GM12878 (cell line): ENCODE measurements around the gene OSBPL5. TPM values are rescaled to one million over a fixed set of nuclear protein-coding genes. Genes with fewer than 3 reads are reported as not detected.

Experiments
- ATAC-seq: fragments of 200-7000 bp; cut with Tn5 transposase; 3 replicates; pipeline ENCODE4 v1.9.1; 2020; ENCODE audit warnings: mild to moderate bottlenecking, moderate library complexity
- BruUV-seq: library from RNA; stranded (reverse); fragments of 400-500 nt; replicated peaks from 2 replicates; lab custom pipeline; 2021; lab: Mats Ljungman, UMichigan
- CTCF ChIA-PET: fragments of 300-600 bp; sonication (Branson Sonifier 250); formaldehyde crosslinking; extraction: SDS; loops from one replicate; lab custom pipeline; 2021; ENCODE audit warnings: inconsistent platforms; lab: Yijun Ruan, JAX
- POLR2A ChIA-PET: fragments of 350-600 bp; formaldehyde crosslinking; extraction: SDS; loops from one replicate; lab custom pipeline; 2021; ENCODE audit warnings: inconsistent platforms; lab: Charles Lee
- RAD21 ChIA-PET: fragments of 300-600 bp; sonication (Branson Sonifier 250); formaldehyde crosslinking; loops from one replicate; lab custom pipeline; 2023; ENCODE audit warnings: antibody characterized with exemption; ENCODE audit not compliant: unreplicated experiment; lab: Charles Lee
- SMC1A ChIA-PET: fragments of 300-600 bp; sonication (Branson Sonifier 250); formaldehyde crosslinking; loops from one replicate; lab custom pipeline; 2023; ENCODE audit not compliant: unreplicated experiment, uncharacterized antibody; lab: Charles Lee
- DNase-seq: peaks from one replicate; pipeline ENCODE4 v3.0.0-alpha.2; 2011; ENCODE audit warnings: low read depth, low spot score
- FAIRE-seq: peaks from 3 replicates; lab custom pipeline; 2011; peaks lifted over from hg19 to GRCh38; lab: Jason Lieb, UNC
- H2AFZ ChIP-seq: 2 replicates; pipeline ENCODE4 v1.6.0; 2011; ENCODE audit warnings: low read depth, low read length, control low read depth; ENCODE audit not compliant: control insufficient read depth
- H3K27ac ChIP-seq: 2 replicates; pipeline ENCODE4 v1.5.1; 2011; ENCODE audit warnings: control low read depth; ENCODE audit not compliant: control insufficient read depth, insufficient read depth
- H3K27me3 ChIP-seq, 2 experiments: replicated peaks in 1 of 2; 2 replicates each; pipeline versions ENCODE4 v1.6.0 to v1.6.1; 2011; ENCODE audit warnings: low read length in 1 of 2; ENCODE audit not compliant: control insufficient read depth in 2 of 2, insufficient read depth in 2 of 2
- H3K36me3 ChIP-seq, 2 experiments: 2 replicates each; pipeline ENCODE4 v1.5.1; 2011; ENCODE audit warnings: low read length in 1 of 2; ENCODE audit not compliant: control insufficient read depth in 2 of 2, insufficient read depth in 2 of 2
- H3K4me1 ChIP-seq: 2 replicates; pipeline ENCODE4 v1.6.1; 2011; ENCODE audit warnings: mild to moderate bottlenecking, low read length, moderate library complexity, mixed read lengths; ENCODE audit not compliant: control insufficient read depth, insufficient read depth
- H3K4me2 ChIP-seq: 2 replicates; pipeline ENCODE4 v1.6.0; 2011; ENCODE audit warnings: control low read depth; ENCODE audit not compliant: control insufficient read depth, insufficient read depth
- H3K4me3 ChIP-seq: fragments of 200-600 bp; sonication (generic); 2 replicates; pipeline ENCODE4 v1.5.1; 2016
- H3K79me2 ChIP-seq: 2 replicates; pipeline ENCODE4 v1.6.0; 2011; ENCODE audit warnings: low read length; ENCODE audit not compliant: control insufficient read depth, insufficient read depth
- H3K9ac ChIP-seq: 2 replicates; pipeline ENCODE4 v1.8.0; 2011; ENCODE audit warnings: low read length, control low read depth, mixed read lengths; ENCODE audit not compliant: control insufficient read depth, insufficient read depth
- H3K9me3 ChIP-seq: replicated peaks from 3 replicates; pipeline ENCODE4 v1.5.1; 2011; ENCODE audit warnings: mild to moderate bottlenecking, low read length; ENCODE audit not compliant: control insufficient read depth, insufficient read depth
- H4K20me1 ChIP-seq: 2 replicates; pipeline ENCODE4 v1.6.0; 2011; ENCODE audit not compliant: control insufficient read depth, insufficient read depth
- BCLAF1 ChIP-seq: fragments of 450-650 bp; IDR thresholded peaks from 2 replicates; pipeline ENCODE4 v1.6.1; 2017; ENCODE audit warnings: antibody characterized with exemption, mild to moderate bottlenecking, moderate library complexity
- BMI1 ChIP-seq: fragments of 450-650 bp; IDR thresholded peaks from 2 replicates; pipeline ENCODE4 v1.6.1; 2016; ENCODE audit warnings: mild to moderate bottlenecking, moderate library complexity, borderline replicate concordance
- CHD1 ChIP-seq: IDR thresholded peaks from 2 replicates; pipeline ENCODE4 v1.6.1; 2012; ENCODE audit warnings: low read depth, low read length, improper control_type of control experiment
- CHD2 ChIP-seq: IDR thresholded peaks from 2 replicates; pipeline ENCODE4 v1.6.1; 2011; ENCODE audit warnings: low read depth, low read length, improper control_type of control experiment, borderline replicate concordance
- FOXM1 ChIP-seq: IDR thresholded peaks from 2 replicates; pipeline ENCODE4 v1.6.1; 2012; ENCODE audit warnings: low read depth, mild to moderate bottlenecking, inconsistent platforms, low read length, moderate library complexity
- GATAD2B ChIP-seq: fragments of 450-650 bp; conservative IDR thresholded peaks from 2 replicates; pipeline ENCODE4 v1.6.1; 2017; ENCODE audit warnings: low read depth, mild to moderate bottlenecking, moderate library complexity
- HCFC1 ChIP-seq: fragments of 150-350 bp; IDR thresholded peaks from 2 replicates; pipeline ENCODE4 v1.6.1; 2014; ENCODE audit warnings: low read length
- IKZF2 ChIP-seq, 2 experiments: fragments of 450-650 bp; IDR thresholded peaks; 2 replicates each; pipeline ENCODE4 v1.6.1; 2017; ENCODE audit warnings: mild to moderate bottlenecking in 2 of 2, moderate library complexity in 2 of 2
- JUNB ChIP-seq: IDR thresholded peaks from 2 replicates; pipeline ENCODE4 v1.6.1; 2016; ENCODE audit warnings: antibody characterized with exemption, mild to moderate bottlenecking
- KAT2A ChIP-seq: conservative IDR thresholded peaks from 2 replicates; pipeline ENCODE4 v1.6.1; 2011; ENCODE audit warnings: low read depth, low read length; ENCODE audit not compliant: control insufficient read depth
- MEF2B ChIP-seq: fragments of 450-650 bp; IDR thresholded peaks from 2 replicates; pipeline ENCODE4 v1.6.1; 2018; ENCODE audit warnings: mild to moderate bottlenecking, moderate library complexity; ENCODE audit not compliant: partially characterized antibody, poor library complexity, severe bottlenecking
- PBX3 ChIP-seq: IDR thresholded peaks from 2 replicates; pipeline ENCODE4 v1.6.1; 2011; ENCODE audit warnings: mild to moderate bottlenecking, low read depth, low read length, moderate library complexity; ENCODE audit not compliant: insufficient replicate concordance
- POLR2AphosphoS2 ChIP-seq: IDR thresholded peaks from 2 replicates; pipeline ENCODE4 v1.6.1; 2011; ENCODE audit warnings: low read depth, mild to moderate bottlenecking, low read length, improper control_type of control experiment, moderate library complexity
- RELA ChIP-seq: fragments of 450-650 bp; IDR thresholded peaks from 2 replicates; pipeline ENCODE4 v1.8.0; 2014; ENCODE audit warnings: borderline replicate concordance; ENCODE audit not compliant: partially characterized antibody
- SIN3A ChIP-seq: IDR thresholded peaks from 2 replicates; pipeline ENCODE4 v1.6.1; 2012; ENCODE audit warnings: low read depth, low read length, improper control_type of control experiment
- SMAD1 ChIP-seq: fragments of 450-650 bp; IDR thresholded peaks from 2 replicates; pipeline ENCODE4 v1.6.1; 2018; ENCODE audit warnings: mild to moderate bottlenecking, low read depth; ENCODE audit not compliant: partially characterized antibody
- SREBF2 ChIP-seq: IDR thresholded peaks from 2 replicates; pipeline ENCODE4 v1.6.1; 2012; ENCODE audit warnings: mild to moderate bottlenecking, low read length
- USF2 ChIP-seq: IDR thresholded peaks from 2 replicates; pipeline ENCODE4 v1.6.1; 2011; ENCODE audit warnings: low read depth, low read length, improper control_type of control experiment, borderline replicate concordance
- ZNF217 ChIP-seq: fragments of 450-650 bp; IDR thresholded peaks from 2 replicates; pipeline ENCODE4 v1.6.1; 2017; ENCODE audit warnings: antibody characterized with exemption, mild to moderate bottlenecking
- WGBS: methylation state at CpG from one replicate; pipeline ENCODE4 v1.1.6; 2016; ENCODE audit warnings: low lambda C conversion rate; ENCODE audit not compliant: insufficient replicate concordance, insufficient coverage; ENCODE audit errors: missing lambda C conversion rate; 5-methylcytosine and 5-hydroxymethylcytosine counted together
- in situ Hi-C: fragments of 300-500 bp; cut with MboI; formaldehyde crosslinking; loops from 9 replicates; pipeline ENCODE4 v1.14.3; 2018; ENCODE audit warnings: mixed read lengths
- intact Hi-C: fragments of 100-400 bp; cut with micrococcal nuclease; formaldehyde crosslinking; loops from one replicate; pipeline ENCODE4 v1.14.2; 2022; ENCODE audit not compliant: unreplicated experiment
- polyA plus RNA-seq, 11 experiments: library from polyadenylated mRNA; depleted of rRNA in 4 of 11; unstranded in 6 of 11; stranded (reverse) in 5 of 11; fragments of >200 nt; fragmentation: Nextera tagmentation in 4 of 11; fragmentation: Illumina TruSeq in 1 of 11; extraction: Ambion mirVana in 4 of 11; extraction: Trizol in 1 of 11; gene quantifications; 1 replicate in 1 of 11; 2 replicates in 10 of 11; pipeline versions ENCODE4 v1.2.1 to v1.2.3, GENCODE V29; 2011 to 2016; ENCODE audit warnings: inconsistent platforms in 2 of 11, missing spikeins in 2 of 11, low read depth in 1 of 11
- total RNA-seq, 4 experiments: library from RNA; depleted of rRNA in 3 of 4; stranded (reverse); fragments of >200 nt in 3 of 4; fragmentation: Illumina TruSeq in 1 of 4; extraction: Trizol in 1 of 4; gene quantifications; 2 replicates each; pipeline versions ENCODE4 v1.2.1 to v1.2.3, GENCODE V29; 2013 to 2021

The OSBPL5 gene
- total and polyA plus RNA-seq, 10 of the 15 experiments (the other 5 are each of a cell fraction or from before 2014, with no cell fraction given) = not detected

GRCh38 chr11:3189886-3190583 lies 24.9 kb upstream of the OSBPL5 start (continued):
- no peak for TF ChIP-seq BMI1
- TF ChIP-seq POLR2AphosphoS2 = no peak
- no peak for TF ChIP-seq CHD2
- no peak for TF ChIP-seq SREBF2
- no peak for TF ChIP-seq SMAD1
- TF ChIP-seq, all 136 proteins: peak for 0

GRCh38 chr11:3189196-3189843 lies 24.2 kb upstream of the OSBPL5 start:
- CTCF ChIA-PET = no interaction called here
- 38% methylated on average over 13 of the region's 15 CpGs for WGBS
- intact Hi-C loops (no loop called here), in situ Hi-C loops (no loop called here)
- Histone ChIP-seq H3K27ac (no peak overlapping the region), H3K27me3 (no peaks in the 10 kb centered on the region; a peak in 1 of 4 replicates), H3K79me2 (no peaks in the 10 kb centered on the region), H3K4me3 (no peak overlapping the region), H3K36me3 (no peaks in the 10 kb centered on the region), H3K4me2 (no peak overlapping the region), H4K20me1 (no peaks in the 10 kb centered on the region), H3K9me3 (no peaks in the 10 kb centered on the region), H3K9ac (no peak overlapping the region), H3K4me1 (no peaks in the 10 kb centered on the region), H2AFZ (no peak overlapping the region)
- SMC1A ChIA-PET = no interaction called here
- DNase-seq (no peak), FAIRE-seq (no peak), ATAC-seq (no peak)
- RAD21 ChIA-PET = no interaction called here
- BruUV-seq = no TSS peak
- POLR2A ChIA-PET = no interaction called here
- no peak for TF ChIP-seq KAT2A
- no peak for TF ChIP-seq FOXM1
- TF ChIP-seq BCLAF1 = no peak
- TF ChIP-seq HCFC1 = no peak
- TF ChIP-seq JUNB = no peak
- no peak for TF ChIP-seq CHD1
- TF ChIP-seq SIN3A = no peak
- TF ChIP-seq USF2 = no peak
- no peak for TF ChIP-seq ZNF217
- TF ChIP-seq RELA = no peak
- no peak for TF ChIP-seq GATAD2B
- TF ChIP-seq PBX3 = no peak
- TF ChIP-seq MEF2B = no peak
- TF ChIP-seq IKZF2 (IDR thresholded peaks at IDR 0.05) = no peak
